Fibroblast of skin of right biceps (primary cell): ENCODE data around the gene RELL2.
"Not testable (repeated sequence)": the region's sequence is repeated elsewhere in the genome, so short reads cannot be mapped to it uniquely, and the experiment has no call there.

Experiments used
- DNase-seq: peaks from one replicate; pipeline ENCODE4 v3.0.0-alpha.2; 2013

The RELL2 gene

GRCh38 chr5:141636413-141637122 is at the start of gene RELL2, which contains the start of gene HDAC3:
Gene RELL2, plus strand, starts transcription at chr5:141636997. Its CDS starts 1,229 bp downstream, at chr5:141638226.
Gene HDAC3, minus strand, starts transcription at chr5:141636849. Its CDS starts 59 bp downstream, at chr5:141636790.
- DNase-seq: peak; percentile 90

GRCh38 chr5:141590127-141590526 is 46.7 kb upstream of the RELL2 start:
- DNase-seq: no peak

DNA sequence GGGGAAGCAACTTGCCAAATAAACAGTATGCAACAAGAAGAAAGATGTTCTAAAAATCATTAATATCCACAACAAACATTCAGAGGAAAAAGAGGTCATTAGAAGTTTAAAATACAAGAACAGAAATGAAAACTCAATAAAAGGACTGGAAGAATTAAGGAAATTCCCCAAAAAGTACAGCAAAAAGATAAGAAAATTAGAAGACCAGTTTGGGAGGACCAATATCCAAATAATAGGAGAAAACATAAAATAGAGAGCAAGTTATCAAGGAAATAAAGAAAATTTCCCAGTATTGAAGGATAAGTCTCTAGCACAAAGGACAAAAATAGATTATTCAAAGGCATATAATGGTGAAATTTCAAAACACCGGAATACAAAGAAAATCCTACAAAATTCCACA is 39.9 kb upstream of the RELL2 start:
- DNase-seq: no peak

- no peak for DNase-seq
These were observed 39.4 kb upstream of the RELL2 start for GRCh38 chr5:141597394-141597793.

- DNase-seq: no peak
These were observed 39.0 kb upstream of the RELL2 start for GRCh38 chr5:141597814-141598213.

- DNase-seq: peak; percentile 48
These were observed 38.1 kb upstream of the RELL2 start for GRCh38 chr5:141598391-141599345.

- DNase-seq: no peak
These were observed 34.2 kb upstream of the RELL2 start for GRCh38 chr5:141602606-141603005.

DNA sequence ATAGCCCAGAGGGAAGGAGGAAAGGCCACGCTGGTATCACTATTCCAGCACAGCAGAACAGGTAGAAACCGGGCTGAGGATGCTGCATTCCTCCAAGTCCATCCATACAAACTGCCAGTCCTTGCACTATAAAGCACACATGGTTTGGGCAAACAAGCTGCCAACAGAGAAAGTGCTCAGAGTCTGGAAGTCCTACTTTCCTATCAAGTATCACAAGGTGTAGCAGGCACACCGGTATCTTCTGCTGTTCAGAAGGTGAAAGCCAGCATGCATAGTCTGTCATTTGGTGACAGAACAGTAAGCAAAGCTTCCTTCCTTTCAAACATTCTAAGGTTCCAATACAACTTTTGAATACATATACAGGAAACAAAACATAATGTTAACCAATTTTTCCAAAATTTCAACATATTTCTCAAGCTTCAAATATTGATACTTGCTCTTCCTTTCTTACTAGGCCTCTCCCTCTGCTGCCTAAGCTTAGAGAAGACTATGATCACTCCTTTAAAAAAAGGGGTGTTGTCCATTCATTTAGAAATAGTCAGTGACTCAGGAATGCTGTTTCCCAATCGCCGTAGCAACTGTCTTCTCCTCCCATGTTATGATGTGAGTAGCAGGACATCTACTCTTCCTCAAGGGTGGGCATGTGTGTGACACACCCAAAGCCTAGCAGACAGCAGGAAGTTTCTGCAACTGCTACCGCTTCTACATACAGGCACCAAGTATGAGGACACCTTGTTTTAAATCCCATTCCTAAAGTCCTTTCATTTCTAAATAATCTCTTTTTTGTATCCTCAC is 32.7 kb upstream of the RELL2 start:
- peak; percentile 94 for DNase-seq

GRCh38 chr5:141605523-141606277 is 31.1 kb upstream of the RELL2 start:
- peak; percentile 49 for DNase-seq

DNA sequence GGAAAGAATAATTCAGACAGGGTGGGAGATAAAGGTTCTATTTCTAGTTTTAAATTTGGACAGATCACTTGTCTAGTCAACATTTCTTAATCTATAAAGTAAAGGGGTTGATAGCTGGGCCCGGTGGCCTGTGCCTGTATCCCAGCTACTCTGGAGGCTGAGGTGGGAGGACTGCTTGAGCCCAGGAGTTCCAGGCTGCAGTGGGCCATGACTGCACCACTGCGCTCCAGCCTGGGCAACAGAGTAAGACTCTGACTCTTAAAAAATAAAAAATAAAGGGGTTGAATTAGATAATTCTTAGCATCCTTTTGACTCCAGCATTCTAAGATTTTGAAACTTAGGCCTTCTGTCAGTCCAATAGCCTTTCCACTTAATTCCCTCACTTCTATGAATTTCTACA is 28.8 kb upstream of the RELL2 start:
- no peak for DNase-seq

GRCh38 chr5:141608557-141608956 is 28.2 kb upstream of the RELL2 start:
- DNase-seq: no peak

- no peak for DNase-seq
These were observed 27.8 kb upstream of the RELL2 start for GRCh38 chr5:141609044-141609443.

GRCh38 chr5:141609921-141610320 is 26.9 kb upstream of the RELL2 start:
- not testable (repeated sequence) for DNase-seq

GRCh38 chr5:141611289-141611688 is 25.5 kb upstream of the RELL2 start:
- no peak for DNase-seq

GRCh38 chr5:141613344-141613743 is 23.5 kb upstream of the RELL2 start:
- no peak for DNase-seq

DNA sequence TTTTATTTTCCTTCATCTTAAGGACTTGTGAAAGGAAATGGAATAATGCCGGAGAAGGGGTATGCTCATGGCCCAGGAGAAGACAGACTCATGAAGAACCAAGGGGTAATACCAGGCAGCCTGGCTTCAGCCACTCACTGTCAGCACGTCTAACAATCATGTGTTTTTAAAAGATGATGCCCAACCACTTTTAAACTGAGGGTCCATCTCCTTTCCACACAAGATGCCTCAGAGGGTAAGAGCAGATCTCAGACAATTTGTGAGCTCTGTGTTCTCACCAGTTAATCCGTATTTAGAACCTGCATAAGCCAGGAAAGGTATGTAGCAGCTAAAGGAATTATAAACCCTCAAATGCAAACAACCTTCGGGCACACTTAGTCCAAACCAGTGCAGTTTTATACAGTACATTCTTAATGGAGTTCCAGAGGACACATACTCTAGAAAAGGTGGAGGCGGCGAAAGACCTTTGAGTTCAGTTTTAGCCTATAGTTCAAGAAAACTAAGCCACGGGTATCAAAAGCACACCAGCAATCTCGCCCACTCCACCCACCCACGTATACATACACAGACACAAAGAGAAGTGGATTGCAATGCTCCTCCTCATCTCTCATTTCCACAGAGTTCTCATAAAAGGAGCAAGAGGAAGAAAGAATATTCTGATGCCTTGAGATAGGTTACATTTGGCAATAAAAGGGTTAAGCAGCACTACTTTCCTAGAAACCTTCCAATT is 20.6 kb upstream of the RELL2 start:
- DNase-seq: no peak

DNA sequence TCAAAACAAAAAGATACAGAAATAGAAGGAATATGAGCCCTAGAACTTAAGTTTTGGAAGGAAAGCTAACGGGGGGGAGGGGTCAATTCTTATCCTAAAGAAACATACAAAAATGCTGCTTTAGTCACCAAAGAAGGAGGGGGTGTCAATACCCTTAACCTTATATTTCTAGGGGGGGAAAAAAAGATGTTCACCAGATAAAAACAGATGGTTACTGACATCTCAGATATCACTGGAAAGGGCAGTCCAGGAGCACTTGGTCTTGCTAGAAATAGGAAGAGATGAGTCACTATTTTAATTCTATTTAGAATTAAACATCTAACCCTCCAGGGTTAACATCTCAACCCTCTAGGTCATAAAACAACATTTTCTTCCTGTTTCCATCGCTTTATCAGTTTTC is 19.7 kb upstream of the RELL2 start:
- DNase-seq: no peak

- DNase-seq: no peak
These were observed 19.1 kb upstream of the RELL2 start for GRCh38 chr5:141617682-141618029.

GRCh38 chr5:141618030-141618803 is 18.6 kb upstream of the RELL2 start:
- DNase-seq: peak; percentile 30

DNA sequence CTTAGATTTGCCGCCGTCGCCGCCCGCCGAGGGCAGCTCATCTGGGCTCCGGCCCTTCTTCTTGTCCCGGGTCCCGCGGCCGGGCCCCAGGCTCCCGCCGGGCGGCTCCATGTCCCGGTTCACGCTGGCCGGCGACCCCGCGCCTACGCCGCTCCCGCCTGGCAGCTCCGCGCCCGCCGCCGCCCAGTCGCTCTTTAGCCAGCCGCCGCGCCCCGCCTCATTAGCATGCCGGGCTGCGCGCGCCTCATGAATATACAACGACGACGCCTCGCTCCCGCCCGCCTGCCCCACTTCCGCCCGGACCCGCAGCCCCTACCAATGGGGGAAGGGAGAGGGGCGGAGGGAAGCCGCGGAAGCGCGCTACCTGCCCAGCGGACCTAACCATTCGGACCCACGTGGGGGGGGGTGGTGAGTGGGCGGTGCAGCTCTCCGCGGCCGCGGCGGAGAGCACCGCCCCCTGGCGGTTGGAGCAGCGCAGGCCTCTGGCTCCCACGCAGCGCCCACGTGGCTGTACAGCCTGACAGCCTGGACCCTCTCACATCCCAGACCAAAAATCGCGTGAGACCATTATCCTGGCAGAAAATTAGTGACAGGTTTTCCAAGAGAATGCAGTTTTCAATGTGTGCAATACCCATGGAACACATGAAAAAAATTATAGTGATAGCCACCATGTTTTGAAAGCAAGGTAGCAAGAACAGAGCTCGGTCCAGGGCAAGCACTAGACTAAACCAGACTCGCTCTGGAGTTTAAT is 17.8 kb upstream of the RELL2 start, which contains the start of gene DIAPH1:
TSS of gene DIAPH1 (minus strand) at position 197 of the 751 bp plus-strand sequence. CDS start at position 111, 86 bp downstream.
- DNase-seq: peak; percentile 96
